Bronchial smooth muscle cell (primary cell): ENCODE data around the gene AHSG. TPM values are rescaled to one million over a fixed set of nuclear protein-coding genes. Genes with fewer than 3 reads are reported as not detected.

Source experiments
- total RNA-seq: library from RNA; depleted of rRNA; stranded (reverse); fragments of >200 nt; gene quantifications from 2 replicates; pipeline ENCODE4 v1.2.1, GENCODE V29; 2014

Gene AHSG, protein sequence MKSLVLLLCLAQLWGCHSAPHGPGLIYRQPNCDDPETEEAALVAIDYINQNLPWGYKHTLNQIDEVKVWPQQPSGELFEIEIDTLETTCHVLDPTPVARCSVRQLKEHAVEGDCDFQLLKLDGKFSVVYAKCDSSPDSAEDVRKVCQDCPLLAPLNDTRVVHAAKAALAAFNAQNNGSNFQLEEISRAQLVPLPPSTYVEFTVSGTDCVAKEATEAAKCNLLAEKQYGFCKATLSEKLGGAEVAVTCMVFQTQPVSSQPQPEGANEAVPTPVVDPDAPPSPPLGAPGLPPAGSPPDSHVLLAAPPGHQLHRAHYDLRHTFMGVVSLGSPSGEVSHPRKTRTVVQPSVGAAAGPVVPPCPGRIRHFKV
- not detected in 2 replicates for total RNA-seq

DNA sequence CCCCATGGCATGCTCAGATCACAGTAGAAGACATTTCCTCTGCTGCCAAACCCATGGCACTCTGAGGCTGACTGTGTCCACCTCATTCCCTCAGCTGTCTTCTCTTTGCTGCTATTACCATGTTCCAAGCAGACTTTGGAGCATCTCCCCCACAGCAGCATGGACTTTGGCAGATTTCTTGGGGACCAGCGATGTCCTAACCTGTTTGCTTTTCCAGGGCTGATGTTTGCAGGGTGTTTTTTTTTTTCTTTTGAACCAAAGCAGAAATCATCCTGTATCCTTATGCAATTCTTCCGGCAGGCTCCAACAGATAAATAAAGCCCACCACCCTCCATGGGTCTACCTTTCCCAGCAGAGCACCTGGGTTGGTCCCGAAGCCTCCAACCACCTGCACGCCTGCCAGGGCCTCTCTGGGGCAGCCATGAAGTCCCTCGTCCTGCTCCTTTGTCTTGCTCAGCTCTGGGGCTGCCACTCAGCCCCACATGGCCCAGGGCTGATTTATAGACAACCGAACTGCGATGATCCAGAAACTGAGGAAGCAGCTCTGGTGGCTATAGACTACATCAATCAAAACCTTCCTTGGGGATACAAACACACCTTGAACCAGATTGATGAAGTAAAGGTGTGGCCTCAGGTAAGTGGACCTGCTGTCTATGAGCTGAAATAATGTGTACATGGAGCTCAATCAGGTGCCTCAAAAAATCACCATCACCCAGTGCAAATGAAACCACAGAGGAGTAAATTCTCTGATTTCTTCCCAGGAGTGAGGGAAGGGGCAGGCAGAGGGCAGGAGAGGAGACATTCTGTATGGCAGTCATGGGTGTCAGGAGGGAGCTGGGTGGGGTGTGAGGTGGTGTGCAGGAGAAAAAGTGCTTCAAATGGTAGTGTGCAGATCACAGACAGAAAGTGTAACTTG is at the start of gene AHSG:
TSS of gene AHSG (plus strand) at position 340 of the 916 bp plus-strand sequence. CDS start at position 422, 82 bp downstream.

DNA sequence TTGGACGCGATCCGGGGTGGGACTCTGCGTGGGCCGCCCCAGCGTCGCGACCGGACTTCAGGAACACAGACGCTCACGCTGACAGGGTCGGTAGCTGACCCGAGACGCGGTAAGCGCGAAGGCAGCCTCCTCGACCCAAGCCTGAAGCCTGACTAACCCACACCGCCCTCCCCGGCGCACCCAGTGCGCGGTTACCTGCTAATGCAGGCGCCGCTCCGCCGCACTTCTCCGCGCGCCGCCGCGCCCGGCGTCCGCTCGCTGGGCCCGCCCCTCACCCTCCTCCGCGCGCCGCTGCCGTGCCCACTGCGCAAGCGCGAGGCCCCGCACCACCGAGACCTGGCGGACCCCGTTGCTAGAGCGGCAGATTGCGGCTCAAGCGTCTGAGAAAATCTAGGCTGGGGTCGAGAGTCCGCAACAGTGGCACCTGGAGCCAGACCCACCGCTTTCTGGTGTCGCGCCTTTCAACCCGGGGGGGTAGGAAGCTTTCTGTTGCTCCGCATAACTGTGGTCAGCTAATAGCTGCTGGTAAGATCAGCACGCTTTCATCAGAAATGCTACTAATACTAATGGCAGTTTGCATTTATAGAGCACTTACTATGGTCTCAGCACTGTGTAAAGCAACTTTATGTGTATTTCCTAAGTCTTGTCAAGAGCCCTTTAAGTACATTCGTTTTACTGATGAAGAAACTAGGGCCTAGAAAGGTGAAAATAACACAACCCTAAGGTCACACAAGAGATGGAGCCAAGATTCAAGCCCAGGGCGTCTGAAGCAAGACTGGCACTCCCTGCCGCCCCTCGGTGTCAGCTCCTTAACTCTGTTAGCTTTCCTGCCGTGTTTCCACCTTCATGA is 45.6 kb upstream of the AHSG start, which contains the start of gene TBCCD1:
TSS of gene TBCCD1 (minus strand) at position 268 of the 850 bp plus-strand sequence. CDS start 3,010 bp downstream, outside the sequence.

DNA sequence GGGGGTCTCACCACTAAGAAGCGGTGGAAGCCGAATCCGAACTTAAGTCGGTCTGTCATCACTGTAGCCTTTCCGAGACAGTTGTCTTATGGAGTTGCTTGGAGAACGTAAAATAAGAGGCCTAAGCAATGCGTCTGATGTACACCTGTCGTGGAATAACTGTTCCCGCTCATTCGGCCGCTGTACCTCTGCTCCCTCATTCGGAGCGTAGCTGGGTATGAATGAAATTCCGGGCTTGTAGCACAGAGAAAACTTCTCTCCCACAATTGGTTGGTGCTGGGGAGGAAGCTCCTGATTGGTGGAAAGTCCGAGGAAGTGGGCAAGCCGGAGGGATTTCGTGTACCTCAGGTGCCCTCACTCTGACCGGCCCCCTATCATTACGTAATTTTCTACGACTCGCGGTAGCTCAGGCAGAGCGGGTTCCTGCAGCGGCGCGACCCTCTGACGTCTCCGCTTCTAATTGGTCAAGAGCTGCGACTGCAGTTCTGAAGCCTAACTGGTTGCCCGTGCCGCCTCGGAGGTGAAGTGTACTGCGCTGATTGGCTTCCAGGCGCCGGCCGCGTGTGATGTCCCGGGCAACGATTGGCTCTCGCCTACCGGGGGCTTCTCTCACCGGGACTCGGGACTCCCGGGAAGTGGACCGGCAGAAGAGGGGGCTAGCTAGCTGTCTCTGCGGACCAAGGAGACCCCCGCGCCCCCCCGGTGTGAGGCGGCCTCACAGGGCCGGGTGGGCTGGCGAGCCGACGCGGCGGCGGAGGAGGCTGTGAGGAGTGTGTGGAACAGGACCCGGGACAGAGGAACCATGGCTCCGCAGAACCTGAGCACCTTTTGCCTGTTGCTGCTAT is 42.5 kb upstream of the AHSG start, which contains the start of gene DNAJB11:
TSS of gene DNAJB11 (plus strand) at position 625 of the 845 bp plus-strand sequence. CDS start at position 803, 178 bp downstream.

DNA sequence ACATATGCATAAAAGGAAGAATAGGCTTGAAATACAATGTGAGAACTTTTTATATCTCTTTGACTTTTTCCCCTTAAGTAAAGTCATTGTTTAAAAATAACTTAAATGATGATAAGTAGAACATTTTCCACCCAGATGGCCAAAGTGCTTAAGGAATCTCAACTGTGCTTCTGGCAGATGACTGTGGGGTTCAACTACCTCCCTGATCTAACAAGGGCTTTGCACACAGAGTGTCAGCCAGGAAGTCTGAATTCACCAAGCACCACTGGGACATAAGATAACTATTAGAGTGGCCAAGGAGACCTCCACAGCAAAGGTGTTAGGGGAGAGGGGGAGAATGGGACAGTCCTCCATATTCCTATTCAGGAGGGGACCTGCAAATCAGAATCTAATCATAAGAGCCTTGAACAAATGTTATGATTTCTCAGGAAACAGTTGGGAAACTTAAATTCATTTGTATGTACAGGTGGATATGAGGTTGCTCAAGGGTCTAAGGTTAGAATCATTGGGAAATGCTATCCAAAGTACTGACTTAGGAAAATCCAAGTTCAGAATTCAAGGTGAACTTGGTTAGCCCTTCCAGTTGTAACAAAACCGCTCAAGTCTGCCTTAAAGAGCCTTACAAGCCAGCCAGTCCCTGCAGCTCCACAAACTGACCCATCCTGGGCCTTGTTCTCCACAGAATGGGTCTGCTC is 27.1 kb downstream of the AHSG start, which contains the start of gene FETUB:
TSS of gene FETUB (plus strand) at position 622 of the 695 bp plus-strand sequence. CDS start at position 684, 62 bp downstream.

DNA sequence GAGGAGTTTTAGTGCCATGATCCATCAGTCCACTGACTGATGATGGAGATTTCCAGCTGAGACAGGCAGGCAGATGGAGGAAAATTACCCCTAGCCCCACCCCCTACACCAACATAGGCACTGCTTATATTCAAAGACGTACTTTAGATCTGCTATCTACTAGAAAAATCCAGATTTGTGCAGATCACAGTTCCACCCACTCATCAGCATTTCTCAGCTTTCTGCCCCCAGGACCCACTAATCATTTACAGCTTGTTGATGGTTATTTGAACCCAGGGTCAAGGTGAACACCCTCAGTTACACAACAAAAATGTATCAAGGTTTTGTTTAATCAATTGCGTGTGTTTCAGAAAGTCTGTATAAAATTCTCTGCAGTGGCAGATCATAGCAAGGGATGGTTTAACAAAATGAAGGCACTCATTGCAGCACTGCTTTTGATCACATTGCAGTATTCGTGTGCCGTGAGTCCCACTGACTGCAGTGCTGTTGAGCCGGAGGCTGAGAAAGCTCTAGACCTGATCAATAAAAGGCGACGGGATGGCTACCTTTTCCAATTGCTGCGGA is 52.8 kb downstream of the AHSG start, which contains the start of gene HRG:
TSS of gene HRG (plus strand) at position 390 of the 564 bp plus-strand sequence. CDS start at position 408, 18 bp downstream.

Other genes with a start within 250 kb of the AHSG start
- 0.79 and 0.94 TPM in 2 replicates for gene CRYGS, start 68.7 kb upstream of the AHSG start, total RNA-seq
- gene TBCCD1, start 45.7 kb upstream of the AHSG start, total RNA-seq = 9.0 and 10.6 TPM in 2 replicates
- 21.9 and 37.7 TPM in 2 replicates for gene DNAJB11, start 42.3 kb upstream of the AHSG start, total RNA-seq
- not detected in 2 replicates for gene FETUB, start 27.3 kb downstream of the AHSG start, total RNA-seq
- not detected in 2 replicates for gene HRG, start 53.0 kb downstream of the AHSG start, total RNA-seq
- not detected in 2 replicates for gene KNG1, start 104.3 kb downstream of the AHSG start, total RNA-seq
- 877 and 1,165 TPM in 2 replicates for gene EIF4A2, start 170.5 kb downstream of the AHSG start, total RNA-seq
- gene RFC4, start 193.4 kb downstream of the AHSG start, total RNA-seq = 10.5 and 11.0 TPM in 2 replicates
- not detected in 2 replicates for gene ADIPOQ, start 229.7 kb downstream of the AHSG start, total RNA-seq